Ascending aorta (tissue), 2 donors: ENCODE data around the gene SPEF2. TPM values are rescaled to one million over a fixed set of nuclear protein-coding genes. Genes with fewer than 3 reads are reported as not detected.

ENCODE experiments used
- DNase-seq, 2 donors: peaks; one replicate each; pipeline ENCODE4 v3.0.0-alpha.2; 2019; ENCODE audit warnings: low spot score in 2 of 2
- H3K27ac ChIP-seq, 2 donors: fragments of 200-600 bp; sonication (generic); one replicate each; pipeline ENCODE4 v1.5.1; 2016 to 2017; ENCODE audit warnings: mild to moderate bottlenecking in 1 of 2
- H3K27me3 ChIP-seq: fragments of 200-600 bp; sonication (generic); one replicate; pipeline ENCODE4 v1.5.1; 2017
- H3K36me3 ChIP-seq, 2 donors: fragments of 200-600 bp; sonication (generic); one replicate each; pipeline ENCODE4 v1.5.1; 2016
- H3K4me1 ChIP-seq, 2 donors: fragments of 200-600 bp; sonication (generic); one replicate each; pipeline ENCODE4 v1.5.1; 2016 to 2017; ENCODE audit warnings: mild to moderate bottlenecking in 1 of 2
- H3K4me3 ChIP-seq, 2 donors: fragments of 200-600 bp; sonication (generic); one replicate each; pipeline ENCODE4 v1.5.1; 2016 to 2017; ENCODE audit warnings: mild to moderate bottlenecking in 1 of 2
- H3K9me3 ChIP-seq, 2 donors: fragments of 200-600 bp; sonication (generic); one replicate each; pipeline ENCODE4 v1.5.1; 2016
- intact Hi-C: fragments of 100-400 bp; cut with DNase I; formaldehyde crosslinking; loops from one replicate; pipeline ENCODE4 v1.15.1; 2023
- total RNA-seq: library from RNA; depleted of rRNA; stranded (reverse); fragments of >200 nt; gene quantifications from one replicate; pipeline ENCODE4 v1.1.0, GENCODE V29; 2016
- TF ChIP-seq, protein P1 (sequence below), 3 experiments: fragments of 200-600 bp in 2 of 3; fragments of 450-650 bp in 1 of 3; sonication (generic) in 2 of 3; IDR thresholded peaks; one replicate each; pipeline ENCODE4 v1.5.1; 2016 to 2019; ENCODE audit warnings: antibody characterized with exemption in 3 of 3, mild to moderate bottlenecking in 1 of 3, moderate library complexity in 1 of 3

SPEF2 gene
- total RNA-seq, 1 donor from 2014 or later = 0.32 TPM

DNA sequence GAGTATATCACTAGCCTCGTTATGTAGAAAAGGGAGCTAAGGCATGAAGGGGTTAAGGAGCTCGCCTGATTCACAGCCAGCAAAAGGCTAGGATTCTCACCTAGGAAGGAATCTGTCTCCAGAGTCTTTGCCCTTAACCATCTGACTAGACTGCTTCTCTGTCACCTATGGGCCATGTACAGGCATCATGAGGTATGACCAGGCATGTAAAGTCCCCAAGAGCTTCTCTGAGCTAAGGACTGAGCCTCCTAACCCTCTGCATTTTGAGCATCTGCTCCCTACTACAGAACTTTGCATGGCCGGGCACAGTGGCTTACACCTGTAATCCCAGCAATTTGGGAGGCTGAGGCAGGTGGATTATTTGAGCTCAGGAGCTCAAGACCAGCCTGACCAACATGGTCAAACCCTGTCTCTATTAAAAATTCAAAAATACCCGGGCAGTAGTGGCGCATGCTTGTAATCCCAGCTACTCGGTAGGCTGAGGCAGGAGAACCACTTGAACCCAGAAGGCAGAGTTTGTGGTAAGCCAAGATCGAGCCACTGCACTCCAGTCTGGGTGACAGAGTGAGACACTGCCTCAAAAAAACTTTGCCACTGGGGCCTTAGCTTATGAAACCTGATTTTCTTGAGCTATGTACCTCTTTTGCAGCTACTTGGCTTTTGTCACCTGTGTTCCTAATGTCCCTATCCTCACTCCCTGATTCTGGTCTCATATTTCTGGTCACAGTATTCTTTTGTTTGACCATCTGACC lies 205.9 kb downstream of the SPEF2 start:
- no peak overlapping the region for H3K27ac ChIP-seq
- H3K36me3 ChIP-seq = no peaks in the 10 kb centered on the region
- no peaks in the 10 kb centered on the region for H3K9me3 ChIP-seq
- H3K4me1 ChIP-seq = no peaks in the 10 kb centered on the region
- intact Hi-C loops = no loop called here
- TF ChIP-seq, protein P1, sequence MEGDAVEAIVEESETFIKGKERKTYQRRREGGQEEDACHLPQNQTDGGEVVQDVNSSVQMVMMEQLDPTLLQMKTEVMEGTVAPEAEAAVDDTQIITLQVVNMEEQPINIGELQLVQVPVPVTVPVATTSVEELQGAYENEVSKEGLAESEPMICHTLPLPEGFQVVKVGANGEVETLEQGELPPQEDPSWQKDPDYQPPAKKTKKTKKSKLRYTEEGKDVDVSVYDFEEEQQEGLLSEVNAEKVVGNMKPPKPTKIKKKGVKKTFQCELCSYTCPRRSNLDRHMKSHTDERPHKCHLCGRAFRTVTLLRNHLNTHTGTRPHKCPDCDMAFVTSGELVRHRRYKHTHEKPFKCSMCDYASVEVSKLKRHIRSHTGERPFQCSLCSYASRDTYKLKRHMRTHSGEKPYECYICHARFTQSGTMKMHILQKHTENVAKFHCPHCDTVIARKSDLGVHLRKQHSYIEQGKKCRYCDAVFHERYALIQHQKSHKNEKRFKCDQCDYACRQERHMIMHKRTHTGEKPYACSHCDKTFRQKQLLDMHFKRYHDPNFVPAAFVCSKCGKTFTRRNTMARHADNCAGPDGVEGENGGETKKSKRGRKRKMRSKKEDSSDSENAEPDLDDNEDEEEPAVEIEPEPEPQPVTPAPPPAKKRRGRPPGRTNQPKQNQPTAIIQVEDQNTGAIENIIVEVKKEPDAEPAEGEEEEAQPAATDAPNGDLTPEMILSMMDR (IDR thresholded peaks at IDR 0.05) = no peak
- DNase-seq = no peak
- no peaks in the 10 kb centered on the region for H3K27me3 ChIP-seq
- no peak overlapping the region for H3K4me3 ChIP-seq

DNA sequence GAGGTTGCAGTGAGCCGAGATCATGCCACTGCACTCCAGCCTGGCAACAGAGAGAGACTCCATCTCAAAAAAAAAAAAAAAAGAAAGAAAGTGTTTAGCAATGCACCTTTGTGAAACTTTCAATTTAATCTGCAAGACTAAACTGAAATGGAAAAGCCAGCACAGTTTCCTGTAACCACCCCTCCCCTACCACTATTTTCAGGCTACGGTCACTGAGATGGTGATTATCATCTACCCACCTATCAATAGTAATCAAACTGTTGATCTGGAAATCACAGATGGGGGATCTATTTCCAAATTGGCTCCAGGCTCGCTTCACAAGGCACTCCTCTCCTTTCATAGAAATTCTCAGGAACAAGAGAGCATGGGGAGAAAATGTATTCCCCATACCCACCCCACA lies 208.4 kb downstream of the SPEF2 start:
- H3K4me1 ChIP-seq = no peaks in the 10 kb centered on the region
- intact Hi-C loops = no loop called here
- no peak overlapping the region for H3K4me3 ChIP-seq
- no peaks in the 10 kb centered on the region for H3K9me3 ChIP-seq
- TF ChIP-seq, protein P1 (IDR thresholded peaks at IDR 0.05) = no peak
- H3K27me3 ChIP-seq = no peaks in the 10 kb centered on the region
- no peaks in the 10 kb centered on the region for H3K36me3 ChIP-seq
- no peak overlapping the region for H3K27ac ChIP-seq
- no peak for DNase-seq

DNA sequence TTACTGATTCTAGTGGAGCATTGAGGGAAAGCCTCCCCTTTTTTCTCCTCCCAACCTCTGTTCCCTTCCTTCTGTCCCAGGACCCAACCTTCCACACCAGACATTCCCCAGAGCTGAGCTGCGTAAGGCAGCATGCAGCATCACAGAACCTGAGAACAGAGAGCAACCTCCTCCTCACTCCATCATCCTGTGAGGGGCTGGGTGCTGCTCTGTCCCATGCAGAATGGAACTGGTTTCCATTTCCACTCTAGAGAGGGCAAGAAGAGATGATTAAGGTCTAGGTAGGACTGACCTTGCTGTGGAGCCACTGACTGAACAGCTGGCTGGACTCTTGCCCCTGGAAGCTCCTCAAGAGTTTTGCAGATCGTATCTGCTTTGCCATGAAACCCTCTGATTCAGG lies 208.9 kb downstream of the SPEF2 start:
- Histone ChIP-seq H3K9me3 (no peaks in the 10 kb centered on the region), H3K4me1 (no peaks in the 10 kb centered on the region), H3K4me3 (no peak overlapping the region), H3K27ac (no peak overlapping the region), H3K36me3 (no peaks in the 10 kb centered on the region), H3K27me3 (no peaks in the 10 kb centered on the region)
- intact Hi-C loops = no loop called here
- TF ChIP-seq, protein P1 (IDR thresholded peaks at IDR 0.05) = no peak
- DNase-seq = no peak

DNA sequence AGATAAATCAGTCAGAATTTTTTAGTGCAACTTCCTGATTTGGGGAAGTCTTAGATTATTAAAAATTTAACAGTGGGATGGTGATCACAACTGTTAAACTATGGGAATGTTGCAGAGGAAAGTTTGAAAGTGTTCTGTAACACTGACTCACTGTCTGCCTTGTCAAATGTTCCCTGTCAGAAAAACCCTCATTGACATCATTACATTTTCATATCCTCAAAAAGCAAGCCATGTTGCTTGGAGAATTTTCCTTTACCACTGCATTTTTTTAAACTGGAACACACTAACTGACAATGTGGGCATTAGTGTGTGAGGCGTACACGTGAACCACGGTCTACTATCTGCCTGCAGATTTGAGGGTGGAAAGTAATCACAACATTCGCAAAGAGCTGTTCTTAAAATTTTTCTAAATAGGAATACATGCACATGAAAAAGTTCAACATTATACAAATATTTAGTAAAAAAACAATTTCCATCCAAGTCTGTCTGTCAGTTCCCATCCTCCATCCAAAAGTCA lies 210.5 kb downstream of the SPEF2 start:
- H3K4me1 ChIP-seq = no peaks in the 10 kb centered on the region
- no peaks in the 10 kb centered on the region for H3K27me3 ChIP-seq
- no peak overlapping the region for H3K4me3 ChIP-seq
- no peaks in the 10 kb centered on the region for H3K9me3 ChIP-seq
- intact Hi-C loops = no loop called here
- H3K36me3 ChIP-seq = no peaks in the 10 kb centered on the region
- DNase-seq = no peak
- TF ChIP-seq, protein P1 (IDR thresholded peaks at IDR 0.05) = no peak
- no peak overlapping the region for H3K27ac ChIP-seq

DNA sequence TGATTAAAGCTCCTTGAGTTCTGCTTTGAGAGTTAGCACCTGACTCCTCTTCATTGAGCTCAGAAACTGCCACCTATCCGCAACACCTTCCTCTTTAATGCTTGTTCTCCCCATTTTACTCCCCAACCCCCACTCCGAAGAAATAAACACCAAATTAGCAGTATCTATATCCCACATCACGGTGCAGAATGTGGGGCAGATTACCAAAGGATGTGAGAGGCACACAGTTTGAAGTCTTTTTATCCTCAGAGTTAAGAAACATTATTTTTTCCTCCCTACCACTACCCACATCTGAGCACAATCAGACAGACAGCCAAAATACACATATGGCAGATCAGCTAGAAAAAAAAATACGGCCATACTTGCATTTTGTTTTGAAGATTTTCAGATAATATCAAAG lies 212.9 kb downstream of the SPEF2 start:
- Histone ChIP-seq H3K9me3 (no peaks in the 10 kb centered on the region), H3K36me3 (no peaks in the 10 kb centered on the region), H3K27ac (no peak overlapping the region), H3K4me3 (no peak overlapping the region), H3K4me1 (no peaks in the 10 kb centered on the region), H3K27me3 (no peaks in the 10 kb centered on the region)
- intact Hi-C loops = no loop called here
- DNase-seq = no peak
- TF ChIP-seq, protein P1 (IDR thresholded peaks at IDR 0.05) = no peak
